SK-N-SH treated with all-trans-retinoic acid at 6 μM for 48 hours (cell line): ENCODE measurements around the gene ELL3.
"Not testable (repeated sequence)": the region's sequence is repeated elsewhere in the genome, so short reads cannot be mapped to it uniquely, and the experiment has no call there.

Source experiments
- ATAC-seq: fragments of 200-7000 bp; cut with Tn5 transposase; 3 replicates; pipeline ENCODE4 v1.9.1; 2020; ENCODE audit warnings: mild to moderate bottlenecking, moderate library complexity
- ARNTL ChIP-seq: fragments of 450-650 bp; formaldehyde crosslinking; IDR thresholded peaks from 2 replicates; pipeline ENCODE4 v1.5.0; 2020; ENCODE audit warnings: low read depth, mild to moderate bottlenecking, moderate library complexity, borderline replicate concordance
- BACH2 ChIP-seq: fragments of 250-450 bp; sonication (Bioruptor Pico); IDR thresholded peaks from 2 replicates; pipeline ENCODE4 v1.9.0; 2021; ENCODE audit warnings: mild to moderate bottlenecking, borderline replicate concordance
- ISL1 ChIP-seq: fragments of 250-450 bp; sonication (Bioruptor Pico); IDR thresholded peaks from 2 replicates; pipeline ENCODE4 v2.1.2; 2022; ENCODE audit warnings: mild to moderate bottlenecking, moderate library complexity
- OSR1 ChIP-seq: fragments of 250-450 bp; sonication (Bioruptor Pico); IDR thresholded peaks from 2 replicates; pipeline ENCODE4 v1.8.0; 2022; ENCODE audit warnings: moderate library complexity, mild to moderate bottlenecking, inconsistent platforms
- PPARA ChIP-seq: fragments of 250-450 bp; sonication (Bioruptor Pico); IDR thresholded peaks from 2 replicates; pipeline ENCODE4 v1.5.0; 2020; ENCODE audit warnings: mild to moderate bottlenecking, borderline replicate concordance
- RARB ChIP-seq: fragments of 250-450 bp; sonication (Bioruptor Pico); IDR thresholded peaks from 2 replicates; pipeline ENCODE4 v1.8.0; 2021; ENCODE audit warnings: mild to moderate bottlenecking, moderate library complexity
- TCF4 ChIP-seq: fragments of 250-450 bp; sonication (Bioruptor Pico); IDR thresholded peaks from 2 replicates; pipeline ENCODE4 v1.8.0; 2021; ENCODE audit warnings: mild to moderate bottlenecking, moderate library complexity, borderline replicate concordance
- TOX ChIP-seq: fragments of 250-450 bp; sonication (Bioruptor Pico); IDR thresholded peaks from 2 replicates; pipeline ENCODE4 v1.8.0; 2021; ENCODE audit warnings: mild to moderate bottlenecking, moderate library complexity, borderline replicate concordance
- ZC3H10 ChIP-seq: fragments of 250-450 bp; sonication (Bioruptor Pico); IDR thresholded peaks from 2 replicates; pipeline ENCODE4 v1.5.1; 2021; ENCODE audit warnings: mild to moderate bottlenecking, moderate library complexity
- ZFP3 ChIP-seq: fragments of 250-450 bp; sonication (Bioruptor Pico); IDR thresholded peaks from 2 replicates; pipeline ENCODE4 v1.5.0; 2020; ENCODE audit warnings: mild to moderate bottlenecking, moderate library complexity
- ZFP30 ChIP-seq: fragments of 450-650 bp; formaldehyde crosslinking; IDR thresholded peaks from 2 replicates; pipeline ENCODE4 v1.5.0; 2022; ENCODE audit warnings: mild to moderate bottlenecking, moderate library complexity
- ZNF565 ChIP-seq: fragments of 450-650 bp; formaldehyde crosslinking; conservative IDR thresholded peaks from 2 replicates; pipeline ENCODE4 v1.5.0; 2020; ENCODE audit warnings: low read depth, mild to moderate bottlenecking, moderate library complexity
- ZNF8 ChIP-seq: fragments of 450-650 bp; formaldehyde crosslinking; IDR thresholded peaks from 2 replicates; pipeline ENCODE4 v1.5.0; 2020; ENCODE audit warnings: mild to moderate bottlenecking, moderate library complexity
- TF ChIP-seq, protein P1 (sequence below): fragments of 250-450 bp; sonication (Bioruptor Pico); IDR thresholded peaks from 2 replicates; pipeline ENCODE4 v1.5.1; 2021; ENCODE audit warnings: mild to moderate bottlenecking, moderate library complexity
- TF ChIP-seq, protein P2 (sequence below): fragments of 250-450 bp; sonication (Bioruptor Pico); IDR thresholded peaks from 2 replicates; pipeline ENCODE4 v1.8.0; 2021; ENCODE audit warnings: low read depth, mild to moderate bottlenecking, moderate library complexity, borderline replicate concordance
- TF ChIP-seq, protein P3 (sequence below): fragments of 250-450 bp; sonication (Bioruptor Pico); IDR thresholded peaks from 2 replicates; pipeline ENCODE4 v1.5.0; 2020; ENCODE audit warnings: mild to moderate bottlenecking, moderate library complexity

ELL3 gene

DNA sequence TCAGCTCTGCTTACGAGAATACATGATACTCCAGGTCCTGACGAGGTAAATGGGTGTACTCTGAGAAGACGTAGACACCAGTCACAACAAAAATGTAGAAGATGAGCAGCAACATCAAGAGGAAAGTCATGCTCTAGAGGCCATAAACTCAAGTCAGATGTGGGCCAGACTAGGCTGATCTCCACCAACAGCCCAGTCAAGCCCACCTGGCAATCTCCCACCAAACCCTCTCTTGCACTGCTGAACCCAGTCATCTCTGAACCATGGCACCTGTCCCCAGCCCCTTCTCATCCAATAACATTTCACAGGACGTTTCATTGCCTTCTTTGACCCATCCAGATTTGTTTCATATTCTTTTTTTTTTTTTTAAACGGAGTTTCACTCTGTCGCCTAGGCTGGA lies 41.4 kb downstream of the ELL3 start:
- no peak for TF ChIP-seq PPARA
- no peak for TF ChIP-seq OSR1
- TF ChIP-seq TOX (CRISPR knock-in tag), result no peak
- TF ChIP-seq ARNTL (CRISPR knock-in tag), result no peak
- TF ChIP-seq TCF4 (CRISPR knock-in tag), result no peak
- no peak for TF ChIP-seq RARB (CRISPR knock-in tag)
- TF ChIP-seq ZFP30 (CRISPR knock-in tag), result no peak
- TF ChIP-seq, protein P1, sequence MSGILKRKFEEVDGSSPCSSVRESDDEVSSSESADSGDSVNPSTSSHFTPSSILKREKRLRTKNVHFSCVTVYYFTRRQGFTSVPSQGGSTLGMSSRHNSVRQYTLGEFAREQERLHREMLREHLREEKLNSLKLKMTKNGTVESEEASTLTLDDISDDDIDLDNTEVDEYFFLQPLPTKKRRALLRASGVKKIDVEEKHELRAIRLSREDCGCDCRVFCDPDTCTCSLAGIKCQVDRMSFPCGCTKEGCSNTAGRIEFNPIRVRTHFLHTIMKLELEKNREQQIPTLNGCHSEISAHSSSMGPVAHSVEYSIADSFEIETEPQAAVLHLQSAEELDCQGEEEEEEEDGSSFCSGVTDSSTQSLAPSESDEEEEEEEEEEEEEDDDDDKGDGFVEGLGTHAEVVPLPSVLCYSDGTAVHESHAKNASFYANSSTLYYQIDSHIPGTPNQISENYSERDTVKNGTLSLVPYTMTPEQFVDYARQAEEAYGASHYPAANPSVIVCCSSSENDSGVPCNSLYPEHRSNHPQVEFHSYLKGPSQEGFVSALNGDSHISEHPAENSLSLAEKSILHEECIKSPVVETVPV (CRISPR knock-in tag), result no peak
- no peak for TF ChIP-seq ISL1 (CRISPR knock-in tag)
- no peak for TF ChIP-seq BACH2 (CRISPR knock-in tag)
- TF ChIP-seq ZNF8 (CRISPR knock-in tag), result no peak
- TF ChIP-seq ZNF565 (CRISPR knock-in tag), result no peak
- TF ChIP-seq, protein P2, sequence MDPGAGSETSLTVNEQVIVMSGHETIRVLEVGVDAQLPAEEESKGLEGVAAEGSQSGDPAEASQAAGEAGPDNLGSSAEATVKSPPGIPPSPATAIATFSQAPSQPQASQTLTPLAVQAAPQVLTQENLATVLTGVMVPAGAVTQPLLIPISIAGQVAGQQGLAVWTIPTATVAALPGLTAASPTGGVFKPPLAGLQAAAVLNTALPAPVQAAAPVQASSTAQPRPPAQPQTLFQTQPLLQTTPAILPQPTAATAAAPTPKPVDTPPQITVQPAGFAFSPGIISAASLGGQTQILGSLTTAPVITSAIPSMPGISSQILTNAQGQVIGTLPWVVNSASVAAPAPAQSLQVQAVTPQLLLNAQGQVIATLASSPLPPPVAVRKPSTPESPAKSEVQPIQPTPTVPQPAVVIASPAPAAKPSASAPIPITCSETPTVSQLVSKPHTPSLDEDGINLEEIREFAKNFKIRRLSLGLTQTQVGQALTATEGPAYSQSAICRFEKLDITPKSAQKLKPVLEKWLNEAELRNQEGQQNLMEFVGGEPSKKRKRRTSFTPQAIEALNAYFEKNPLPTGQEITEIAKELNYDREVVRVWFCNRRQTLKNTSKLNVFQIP, result no peak
- TF ChIP-seq, all 23 proteins: peak for 0
- ATAC-seq, result no peak

DNA sequence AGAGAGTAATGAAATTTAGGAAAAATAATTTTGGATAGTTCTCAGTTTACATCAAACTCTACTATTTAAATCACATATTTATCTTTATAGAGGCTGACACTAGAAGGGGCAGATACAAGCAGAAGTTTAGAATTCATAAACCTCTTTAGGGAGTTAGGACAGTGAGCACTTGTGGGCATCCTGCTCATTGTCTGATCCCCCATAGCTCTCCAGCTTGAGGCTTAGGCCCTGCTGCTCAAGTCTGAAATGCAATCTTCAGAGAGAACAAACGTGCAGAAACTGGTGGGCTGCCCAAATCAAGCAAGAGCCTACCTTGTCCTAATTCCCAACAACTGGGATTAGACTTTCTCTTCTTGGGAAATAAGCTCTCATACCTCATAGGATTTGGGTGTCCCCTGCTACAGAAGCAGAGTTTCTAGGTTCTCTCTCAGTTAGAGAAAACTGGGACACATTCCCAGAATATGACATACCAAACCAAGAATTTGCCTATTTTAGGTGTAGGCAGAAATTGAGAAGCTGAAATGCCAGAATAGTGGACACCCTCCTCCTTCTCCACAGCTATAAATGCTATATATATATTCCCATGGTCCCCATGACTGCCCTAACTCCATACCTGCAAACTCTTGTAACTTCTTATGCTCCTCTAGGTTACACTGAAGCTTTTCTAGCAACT lies 48.6 kb downstream of the ELL3 start:
- peak; percentile 75 for ATAC-seq

DNA sequence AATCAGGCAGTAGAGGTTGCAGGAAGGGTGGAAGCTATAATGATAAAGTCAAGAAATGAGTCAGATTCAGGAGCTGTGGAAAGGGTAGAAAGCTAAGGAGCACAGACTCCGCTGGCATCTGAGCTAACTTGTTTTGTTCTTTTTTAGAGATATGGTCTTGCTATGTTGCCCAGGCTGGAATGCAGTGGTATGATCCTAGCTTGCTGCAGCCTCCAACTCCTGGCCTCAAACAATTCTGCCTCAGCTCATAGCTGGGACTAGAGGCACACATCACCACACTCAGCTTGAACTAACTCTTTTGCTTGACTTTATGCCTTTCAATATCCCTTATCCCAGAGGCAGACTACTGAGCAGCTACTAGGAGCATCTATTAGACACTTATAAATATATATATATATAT lies 50.5 kb downstream of the ELL3 start:
- ATAC-seq, result not testable (repeated sequence)

DNA sequence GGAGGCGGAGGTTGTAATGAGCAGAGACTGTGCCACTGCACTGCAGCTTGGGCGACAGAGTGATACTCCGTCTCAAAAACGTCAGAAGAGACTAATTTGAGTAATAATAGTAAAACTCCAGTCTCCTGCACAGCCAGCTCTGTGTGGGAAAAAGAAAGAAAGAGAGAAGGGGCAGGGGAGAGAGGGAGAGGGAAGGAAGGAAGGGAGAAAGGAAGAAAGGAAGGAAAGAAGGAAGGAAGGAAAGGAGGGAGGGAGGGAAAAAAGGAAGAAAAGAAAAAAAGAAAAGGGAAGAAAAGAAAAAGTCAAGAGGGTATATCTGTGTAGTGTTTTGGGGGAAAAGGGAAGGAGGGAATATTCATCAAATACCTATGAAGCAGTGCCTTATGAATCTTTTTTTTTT lies 53.6 kb downstream of the ELL3 start:
- ATAC-seq, result no peak
- TF ChIP-seq TCF4 (CRISPR knock-in tag) (no peak), ZFP3 (no peak), ISL1 (CRISPR knock-in tag) (no peak), ZC3H10 (CRISPR knock-in tag) (no peak), OSR1 (no peak)
- TF ChIP-seq, protein P3, sequence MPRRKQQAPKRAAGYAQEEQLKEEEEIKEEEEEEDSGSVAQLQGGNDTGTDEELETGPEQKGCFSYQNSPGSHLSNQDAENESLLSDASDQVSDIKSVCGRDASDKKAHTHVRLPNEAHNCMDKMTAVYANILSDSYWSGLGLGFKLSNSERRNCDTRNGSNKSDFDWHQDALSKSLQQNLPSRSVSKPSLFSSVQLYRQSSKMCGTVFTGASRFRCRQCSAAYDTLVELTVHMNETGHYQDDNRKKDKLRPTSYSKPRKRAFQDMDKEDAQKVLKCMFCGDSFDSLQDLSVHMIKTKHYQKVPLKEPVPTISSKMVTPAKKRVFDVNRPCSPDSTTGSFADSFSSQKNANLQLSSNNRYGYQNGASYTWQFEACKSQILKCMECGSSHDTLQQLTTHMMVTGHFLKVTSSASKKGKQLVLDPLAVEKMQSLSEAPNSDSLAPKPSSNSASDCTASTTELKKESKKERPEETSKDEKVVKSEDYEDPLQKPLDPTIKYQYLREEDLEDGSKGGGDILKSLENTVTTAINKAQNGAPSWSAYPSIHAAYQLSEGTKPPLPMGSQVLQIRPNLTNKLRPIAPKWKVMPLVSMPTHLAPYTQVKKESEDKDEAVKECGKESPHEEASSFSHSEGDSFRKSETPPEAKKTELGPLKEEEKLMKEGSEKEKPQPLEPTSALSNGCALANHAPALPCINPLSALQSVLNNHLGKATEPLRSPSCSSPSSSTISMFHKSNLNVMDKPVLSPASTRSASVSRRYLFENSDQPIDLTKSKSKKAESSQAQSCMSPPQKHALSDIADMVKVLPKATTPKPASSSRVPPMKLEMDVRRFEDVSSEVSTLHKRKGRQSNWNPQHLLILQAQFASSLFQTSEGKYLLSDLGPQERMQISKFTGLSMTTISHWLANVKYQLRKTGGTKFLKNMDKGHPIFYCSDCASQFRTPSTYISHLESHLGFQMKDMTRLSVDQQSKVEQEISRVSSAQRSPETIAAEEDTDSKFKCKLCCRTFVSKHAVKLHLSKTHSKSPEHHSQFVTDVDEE (CRISPR knock-in tag), result no peak
